ENCODE measurements around the gene ZDHHC14.

- no peak for TF ChIP-seq CTCF (IDR thresholded peaks at IDR 0.05)
- TF ChIP-seq POLR2A (IDR thresholded peaks at IDR 0.05): no peak
- no peak for TF ChIP-seq EP300 (IDR thresholded peaks at IDR 0.05)
- no peak for TF ChIP-seq POLR2AphosphoS5 (IDR thresholded peaks at IDR 0.05)
These were observed 170.2 kb downstream of the ZDHHC14 start for GRCh38 chr6:157551041-157551832.
